Mesendoderm (in vitro differentiated cells): Measurements from ENCODE around the gene DGKI.

Experiments
- DNase-seq: peaks from one replicate; pipeline ENCODE4 v3.0.0; 2013
- H2AK5ac ChIP-seq: 2 replicates; pipeline ENCODE4 v1.6.1; 2013; ENCODE audit warnings: low read length, inconsistent platforms
- H2BK120ac ChIP-seq: 2 replicates; pipeline ENCODE4 v1.6.1; 2013; ENCODE audit warnings: low read depth, mild to moderate bottlenecking, low read length, moderate library complexity, mixed read lengths
- H2BK15ac ChIP-seq: replicated peaks from 2 replicates; pipeline ENCODE4 v1.6.1; 2013; ENCODE audit warnings: low read depth, mild to moderate bottlenecking, moderate library complexity
- H2BK5ac ChIP-seq: 2 replicates; pipeline ENCODE4 v1.6.1; 2013; ENCODE audit warnings: low read length, inconsistent platforms
- H3K18ac ChIP-seq: 2 replicates; pipeline ENCODE4 v1.6.1; 2013; ENCODE audit warnings: mild to moderate bottlenecking, low read length, mixed read lengths
- H3K23ac ChIP-seq: one replicate; pipeline ENCODE4 v1.6.1; 2013; ENCODE audit warnings: low read length
- H3K27ac ChIP-seq: 2 replicates; pipeline ENCODE4 v1.5.1; 2013; ENCODE audit warnings: low read depth, mild to moderate bottlenecking, inconsistent platforms, low read length, moderate library complexity
- H3K27me3 ChIP-seq: 2 replicates; pipeline ENCODE4 v1.6.1; 2013; ENCODE audit warnings: low read length, control low read depth, mild to moderate bottlenecking, inconsistent platforms; ENCODE audit not compliant: insufficient read depth, poor library complexity
- H3K36me3 ChIP-seq: 2 replicates; pipeline ENCODE4 v1.6.1; 2013; ENCODE audit warnings: low read length, inconsistent platforms; ENCODE audit not compliant: control insufficient read depth, insufficient read depth
- H3K4ac ChIP-seq: one replicate; pipeline ENCODE4 v1.6.1; 2013; ENCODE audit warnings: low read depth, mild to moderate bottlenecking, low read length, moderate library complexity
- H3K4me1 ChIP-seq: 2 replicates; pipeline ENCODE4 v1.6.1; 2013; ENCODE audit warnings: low read depth, low read length, inconsistent platforms; ENCODE audit not compliant: control insufficient read depth
- H3K4me2 ChIP-seq: 2 replicates; pipeline ENCODE4 v1.6.1; 2013; ENCODE audit warnings: low read length
- H3K4me3 ChIP-seq: 2 replicates; pipeline ENCODE4 v1.5.1; 2013; ENCODE audit warnings: mild to moderate bottlenecking, low read length
- H3K56ac ChIP-seq: one replicate; pipeline ENCODE4 v1.6.1; 2013; ENCODE audit warnings: low read length
- H3K79me1 ChIP-seq: 2 replicates; pipeline ENCODE4 v1.6.1; 2013; ENCODE audit warnings: low read length, inconsistent platforms
- H3K79me2 ChIP-seq: 2 replicates; pipeline ENCODE4 v1.6.1; 2013; ENCODE audit warnings: mild to moderate bottlenecking, low read length; ENCODE audit not compliant: control insufficient read depth, insufficient read depth
- H3K9ac ChIP-seq: 2 replicates; pipeline ENCODE4 v1.6.1; 2013; ENCODE audit warnings: low read length, inconsistent platforms
- H4K5ac ChIP-seq: one replicate; pipeline ENCODE4 v1.6.1; 2013; ENCODE audit warnings: low read length
- H4K8ac ChIP-seq: one replicate; pipeline ENCODE4 v1.6.1; 2013; ENCODE audit warnings: low read depth, mild to moderate bottlenecking, control low read depth, low read length, moderate library complexity
- WGBS: extraction: QIAGEN DNeasy Blood & Tissue Kit; methylation state at CpG from one replicate; pipeline ENCODE4 v1.1.7; 2013; ENCODE audit warnings: low lambda C conversion rate, missing lambda C conversion rate; ENCODE audit not compliant: insufficient coverage; ENCODE audit errors: extremely low coverage; 5-methylcytosine and 5-hydroxymethylcytosine counted together

DGKI gene

GRCh38 chr7:137789215-137789882, 57.4 kb downstream of the DGKI start:
- no peak overlapping the region for H3K4ac ChIP-seq
- H3K36me3 ChIP-seq = no peaks in the 10 kb centered on the region
- no peak overlapping the region for H3K9ac ChIP-seq
- no peaks in the 10 kb centered on the region for H3K79me2 ChIP-seq
- no peak for DNase-seq
- no peak overlapping the region for H4K5ac ChIP-seq
- H3K27ac ChIP-seq = no peak overlapping the region
- no peak overlapping the region for H3K4me2 ChIP-seq
- H2BK120ac ChIP-seq = no peak overlapping the region
- WGBS = no CpG with 5 or more reads among the region's 4 CpGs
- H2BK15ac ChIP-seq = no peak overlapping the region
- H3K4me3 ChIP-seq = no peak overlapping the region
- no peak overlapping the region for H3K56ac ChIP-seq
- H3K23ac ChIP-seq = no peak overlapping the region
- H3K4me1 ChIP-seq = no peaks in the 10 kb centered on the region
- H3K79me1 ChIP-seq = no peaks in the 10 kb centered on the region
- H3K18ac ChIP-seq = no peak overlapping the region
- H4K8ac ChIP-seq = no peak overlapping the region
- no peak overlapping the region for H2AK5ac ChIP-seq
- no peaks in the 10 kb centered on the region for H3K27me3 ChIP-seq
- no peak overlapping the region for H2BK5ac ChIP-seq

GRCh38 chr7:137787301-137787976, 59.3 kb downstream of the DGKI start:
- H3K27me3 ChIP-seq = no peaks in the 10 kb centered on the region
- no peak overlapping the region for H3K18ac ChIP-seq
- DNase-seq = no peak
- H3K4me3 ChIP-seq = no peak overlapping the region
- H2BK120ac ChIP-seq = no peak overlapping the region
- no peak overlapping the region for H4K8ac ChIP-seq
- H3K27ac ChIP-seq = no peak overlapping the region
- H3K4ac ChIP-seq = no peak overlapping the region
- H3K79me2 ChIP-seq = no peaks in the 10 kb centered on the region
- no peak overlapping the region for H3K56ac ChIP-seq
- H3K4me2 ChIP-seq = no peak overlapping the region
- no peak overlapping the region for H2BK15ac ChIP-seq
- H3K79me1 ChIP-seq = no peaks in the 10 kb centered on the region
- WGBS = no CpG with 5 or more reads among the region's 3 CpGs
- no peak overlapping the region for H3K23ac ChIP-seq
- H3K36me3 ChIP-seq = no peaks in the 10 kb centered on the region
- no peak overlapping the region for H2BK5ac ChIP-seq
- H3K9ac ChIP-seq = no peak overlapping the region
- H4K5ac ChIP-seq = no peak overlapping the region
- no peak overlapping the region for H2AK5ac ChIP-seq
- H3K4me1 ChIP-seq = no peaks in the 10 kb centered on the region

GRCh38 chr7:137778511-137778910, 68.3 kb downstream of the DGKI start:
- H3K27ac ChIP-seq = no peak overlapping the region
- H3K23ac ChIP-seq = no peak overlapping the region
- no peak overlapping the region for H3K4me3 ChIP-seq
- no peak overlapping the region for H3K4ac ChIP-seq
- no peak overlapping the region for H4K5ac ChIP-seq
- H3K36me3 ChIP-seq = no peaks in the 10 kb centered on the region
- no peaks in the 10 kb centered on the region for H3K79me1 ChIP-seq
- no peak overlapping the region for H3K4me2 ChIP-seq
- H2AK5ac ChIP-seq = no peak overlapping the region
- no peaks in the 10 kb centered on the region for H3K27me3 ChIP-seq
- H2BK5ac ChIP-seq = no peak overlapping the region
- no peak for DNase-seq
- H4K8ac ChIP-seq = no peak overlapping the region
- H3K4me1 ChIP-seq = no peaks in the 10 kb centered on the region
- H3K9ac ChIP-seq = no peak overlapping the region
- no peaks in the 10 kb centered on the region for H3K79me2 ChIP-seq
- no peak overlapping the region for H2BK15ac ChIP-seq
- no peak overlapping the region for H2BK120ac ChIP-seq
- no peak overlapping the region for H3K18ac ChIP-seq
- no peak overlapping the region for H3K56ac ChIP-seq

GRCh38 chr7:137774793-137775201, 72.0 kb downstream of the DGKI start:
- Histone ChIP-seq H3K27me3 (no peaks in the 10 kb centered on the region), H2BK15ac (no peak overlapping the region), H3K4me2 (no peak overlapping the region), H3K9ac (no peak overlapping the region), H3K4me3 (no peak overlapping the region), H3K79me2 (no peaks in the 10 kb centered on the region), H3K4me1 (no peaks in the 10 kb centered on the region), H2BK5ac (no peak overlapping the region), H4K5ac (no peak overlapping the region), H2BK120ac (no peak overlapping the region), H3K18ac (no peak overlapping the region), H3K4ac (no peak overlapping the region), H3K27ac (no peak overlapping the region), H2AK5ac (no peak overlapping the region), H3K56ac (no peak overlapping the region), H3K36me3 (no peaks in the 10 kb centered on the region), H4K8ac (no peak overlapping the region), H3K79me1 (no peaks in the 10 kb centered on the region), H3K23ac (no peak overlapping the region)
- WGBS = no CpG with 5 or more reads among the region's 4 CpGs
- no peak for DNase-seq

- Histone ChIP-seq H3K4ac (no peak overlapping the region), H2BK15ac (no peak overlapping the region), H4K5ac (no peak overlapping the region), H3K56ac (no peak overlapping the region), H4K8ac (no peak overlapping the region), H3K4me3 (no peak overlapping the region), H2BK120ac (no peak overlapping the region), H3K27ac (no peak overlapping the region), H3K18ac (no peak overlapping the region), H2AK5ac (no peak overlapping the region), H3K27me3 (no peaks in the 10 kb centered on the region), H3K79me2 (no peaks in the 10 kb centered on the region), H2BK5ac (no peak overlapping the region), H3K4me1 (no peaks in the 10 kb centered on the region), H3K79me1 (no peaks in the 10 kb centered on the region), H3K9ac (no peak overlapping the region), H3K4me2 (no peak overlapping the region), H3K23ac (no peak overlapping the region), H3K36me3 (no peaks in the 10 kb centered on the region)
- peak; percentile 7 for DNase-seq
Observed at GRCh38 chr7:137772748-137773147, 74.0 kb downstream of the DGKI start.

GRCh38 chr7:137772316-137772715, 74.5 kb downstream of the DGKI start:
- Histone ChIP-seq H3K4me3 (no peak overlapping the region), H3K18ac (no peak overlapping the region), H3K4me2 (no peak overlapping the region), H2BK5ac (no peak overlapping the region), H4K5ac (no peak overlapping the region), H3K27me3 (no peaks in the 10 kb centered on the region), H2BK120ac (no peak overlapping the region), H3K79me1 (no peaks in the 10 kb centered on the region), H3K36me3 (no peaks in the 10 kb centered on the region), H3K4ac (no peak overlapping the region), H2BK15ac (no peak overlapping the region), H3K23ac (no peak overlapping the region), H2AK5ac (no peak overlapping the region), H3K27ac (no peak overlapping the region), H3K4me1 (no peaks in the 10 kb centered on the region), H4K8ac (no peak overlapping the region), H3K79me2 (no peaks in the 10 kb centered on the region), H3K9ac (no peak overlapping the region), H3K56ac (no peak overlapping the region)
- no peak for DNase-seq
- no CpG with 5 or more reads among the region's 3 CpGs for WGBS
